Measurements from ENCODE around the gene PLA2G2A. TPM values are rescaled to one million over a fixed set of nuclear protein-coding genes. Genes with fewer than 3 reads are reported as not detected.
A peak's percentile ranks its signal among the peaks of the same experiment; 100 is the strongest.

The PLA2G2A gene
- total and polyA plus RNA-seq, 9 of the 15 experiments (the other 6 are each of a cell fraction or from before 2014, with no cell fraction given), result not detected

DNA sequence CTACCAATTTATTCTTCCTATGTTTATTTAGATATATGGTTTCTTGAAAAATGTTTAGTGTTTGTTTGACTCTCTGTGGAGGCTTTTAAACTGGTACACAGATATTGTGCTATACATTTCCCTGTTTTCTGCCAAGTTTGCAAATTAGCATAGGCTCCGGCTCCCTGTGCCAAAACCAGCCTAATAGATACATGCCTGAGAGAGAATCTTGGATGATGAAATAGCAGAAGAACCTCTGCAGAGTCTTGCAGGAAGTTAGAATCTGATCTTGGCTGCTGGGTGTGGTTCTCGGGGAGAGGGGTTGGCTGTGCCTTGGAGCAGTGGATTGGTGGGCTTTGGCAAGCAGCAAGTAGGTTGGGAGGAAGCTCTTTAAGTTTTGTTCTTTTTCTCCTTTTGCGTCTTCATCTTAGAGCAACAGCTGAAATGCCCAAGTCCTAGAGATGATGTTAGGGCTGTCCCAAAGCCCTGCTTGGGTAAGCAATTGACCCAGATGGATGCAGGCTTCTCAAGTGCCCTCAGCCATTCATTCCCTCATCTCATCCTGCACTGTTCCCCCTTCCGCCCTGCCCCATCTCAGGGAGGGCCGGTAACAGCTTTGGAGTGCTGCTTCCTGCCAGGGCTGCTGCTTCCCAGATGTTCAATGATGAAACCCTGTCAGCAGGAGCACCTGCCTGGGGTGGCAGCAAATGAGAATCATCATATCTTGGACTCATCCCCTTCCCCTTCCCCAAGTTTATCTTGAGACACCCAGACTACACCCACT lies 9.3 kb downstream of the PLA2G2A start (continued):
- no peak for TF ChIP-seq ZNF23 (CRISPR knock-in tag; IDR thresholded peaks at IDR 0.05)
- TF ChIP-seq CEBPG (CRISPR knock-in tag; IDR thresholded peaks at IDR 0.05), result no peak
- TF ChIP-seq CEBPG (tag; conservative IDR thresholded peaks at IDR 0.05 in 1 of 2, IDR thresholded peaks at IDR 0.05 in 1 of 2), result peak; percentile 71 to 86
- no peak for TF ChIP-seq CHD2 (IDR thresholded peaks at IDR 0.05; ENCODE audit: low read depth, low read length)
- TF ChIP-seq BDP1 (IDR thresholded peaks at IDR 0.05; ENCODE audit: insufficient read depth, insufficient read length), result no peak
- TF ChIP-seq MEF2A (IDR thresholded peaks at IDR 0.05; ENCODE audit: control insufficient read depth, low read depth, low read length), result no peak
- no peak for TF ChIP-seq KLF1 (tag; IDR thresholded peaks at IDR 0.05)
- no peak for TF ChIP-seq PHF8 (IDR thresholded peaks at IDR 0.05; ENCODE audit: borderline replicate concordance, low read length)
- TF ChIP-seq C11orf30 (IDR thresholded peaks at IDR 0.05; ENCODE audit: low read depth), result peak; percentile 60; the same call in 1 of the 2 replicates
- TF ChIP-seq ARHGAP35 (IDR thresholded peaks at IDR 0.05; ENCODE audit: partially characterized antibody), result no peak
- no peak for TF ChIP-seq E2F3 (CRISPR knock-in tag; IDR thresholded peaks at IDR 0.05)
- TF ChIP-seq, protein P1, sequence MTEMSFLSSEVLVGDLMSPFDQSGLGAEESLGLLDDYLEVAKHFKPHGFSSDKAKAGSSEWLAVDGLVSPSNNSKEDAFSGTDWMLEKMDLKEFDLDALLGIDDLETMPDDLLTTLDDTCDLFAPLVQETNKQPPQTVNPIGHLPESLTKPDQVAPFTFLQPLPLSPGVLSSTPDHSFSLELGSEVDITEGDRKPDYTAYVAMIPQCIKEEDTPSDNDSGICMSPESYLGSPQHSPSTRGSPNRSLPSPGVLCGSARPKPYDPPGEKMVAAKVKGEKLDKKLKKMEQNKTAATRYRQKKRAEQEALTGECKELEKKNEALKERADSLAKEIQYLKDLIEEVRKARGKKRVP (CRISPR knock-in tag; IDR thresholded peaks at IDR 0.05), result peak; percentile 81
- TF ChIP-seq MIER1 (IDR thresholded peaks at IDR 0.05; ENCODE audit: low read depth), result no peak
- no peak for TF ChIP-seq ETS2 (tag; IDR thresholded peaks at IDR 0.05; ENCODE audit: borderline replicate concordance, poor library complexity, severe bottlenecking)
- no peak for TF ChIP-seq SOX6 (IDR thresholded peaks at IDR 0.05)
